GM21390 (cell line): ENCODE data around the gene LYZL2.
"Not testable (repeated sequence)": the region's sequence is repeated elsewhere in the genome, so short reads cannot be mapped to it uniquely, and the experiment has no call there.

Source experiments
- ATAC-seq: cut with Tn5 transposase; IDR thresholded peaks from one replicate; pipeline ENCODE4 v1.9.1; 2021; ENCODE audit not compliant: unreplicated experiment

LYZL2 gene

GRCh38 chr10:30629653-30630052 is at the start of gene LYZL2:
LYZL2 (minus strand) TSS chr10:30629753; CDS start chr10:30626915, 2,838 bp downstream.
- ATAC-seq = no peak

GRCh38 chr10:30677616-30678015 is 48.1 kb upstream of the LYZL2 start:
- not testable (repeated sequence) for ATAC-seq

- ATAC-seq = not testable (repeated sequence)
Measured at GRCh38 chr10:30677146-30677545, 47.6 kb upstream of the LYZL2 start.

GRCh38 chr10:30675791-30676718 is 46.5 kb upstream of the LYZL2 start:
- ATAC-seq = no peak

- no peak for ATAC-seq
Measured at GRCh38 chr10:30674796-30675195, 45.2 kb upstream of the LYZL2 start.

GRCh38 chr10:30673262-30673661 is 43.7 kb upstream of the LYZL2 start:
- ATAC-seq = not testable (repeated sequence)

- ATAC-seq = not testable (repeated sequence)
Measured at GRCh38 chr10:30672338-30672737, 42.8 kb upstream of the LYZL2 start.

- no peak for ATAC-seq
Measured at GRCh38 chr10:30671026-30671616, 41.6 kb upstream of the LYZL2 start.

- not testable (repeated sequence) for ATAC-seq
Measured at GRCh38 chr10:30667982-30668381, 38.4 kb upstream of the LYZL2 start.

GRCh38 chr10:30663403-30663802 is 33.9 kb upstream of the LYZL2 start:
- ATAC-seq = peak; percentile 90

- no peak for ATAC-seq
Measured at GRCh38 chr10:30662814-30663213, 33.3 kb upstream of the LYZL2 start.

- not testable (repeated sequence) for ATAC-seq
Measured at GRCh38 chr10:30660314-30660713, 30.8 kb upstream of the LYZL2 start.

GRCh38 chr10:30656233-30656632 is 26.7 kb upstream of the LYZL2 start:
- no peak for ATAC-seq

GRCh38 chr10:30655001-30655400 is 25.4 kb upstream of the LYZL2 start:
- not testable (repeated sequence) for ATAC-seq

GRCh38 chr10:30651470-30652397 is 22.2 kb upstream of the LYZL2 start:
- not testable (repeated sequence) for ATAC-seq

- no peak for ATAC-seq
Measured at GRCh38 chr10:30647089-30647488, 17.5 kb upstream of the LYZL2 start.

GRCh38 chr10:30645340-30645827 is 15.8 kb upstream of the LYZL2 start:
- ATAC-seq = no peak

- not testable (repeated sequence) for ATAC-seq
Measured at GRCh38 chr10:30644408-30644861, 14.9 kb upstream of the LYZL2 start.

- ATAC-seq = not testable (repeated sequence)
Measured at GRCh38 chr10:30643557-30644199, 14.1 kb upstream of the LYZL2 start.

GRCh38 chr10:30642856-30643255 is 13.3 kb upstream of the LYZL2 start:
- not testable (repeated sequence) for ATAC-seq
